Endothelial cell of umbilical vein (primary cell): Measurements from ENCODE around the gene HIP1R. TPM values are rescaled to one million over a fixed set of nuclear protein-coding genes. Genes with fewer than 3 reads are reported as not detected.
"Not testable (repeated sequence)": the region's sequence is repeated elsewhere in the genome, so short reads cannot be mapped to it uniquely, and the experiment has no call there.

ENCODE experiments used
- BruUV-seq: library from RNA; stranded (reverse); fragments of 400-500 nt; replicated peaks from 2 replicates; lab custom pipeline; 2021; lab: Mats Ljungman, UMichigan
- CTCF ChIA-PET: fragments of 300-600, 350-600 bp; sonication (Branson Sonifier 250); formaldehyde crosslinking; loops from one replicate; lab custom pipeline; 2021; ENCODE audit warnings: antibody characterized with exemption, inconsistent platforms; lab: Charles Lee
- POLR2A ChIA-PET: fragments of 300-600, 350-600 bp; sonication (Branson Sonifier 250); formaldehyde crosslinking; loops from one replicate; lab custom pipeline; 2021; ENCODE audit warnings: antibody characterized with exemption, inconsistent platforms; lab: Charles Lee
- DNase-seq: peaks from one replicate; pipeline ENCODE4 v3.0.0-alpha.2; 2011; ENCODE audit warnings: low read depth, low spot score
- FAIRE-seq: peaks from 2 replicates; lab custom pipeline; 2011; peaks lifted over from hg19 to GRCh38; lab: Jason Lieb, UNC
- H2AFZ ChIP-seq: 2 replicates; pipeline ENCODE4 v1.6.0; 2012; ENCODE audit warnings: low read depth, low read length, control low read depth, inconsistent platforms
- H3K27ac ChIP-seq: 2 replicates; pipeline ENCODE4 v1.5.1; 2011; ENCODE audit warnings: low read depth, mild to moderate bottlenecking, control low read depth, low read length, moderate library complexity; ENCODE audit not compliant: insufficient read depth
- H3K27me3 ChIP-seq, 2 experiments: 2 replicates each; pipeline versions ENCODE4 v1.6.0 to v1.6.1; 2011; ENCODE audit warnings: low read length in 2 of 2, mixed read lengths in 1 of 2; ENCODE audit not compliant: control insufficient read depth in 2 of 2, insufficient read depth in 2 of 2
- H3K36me3 ChIP-seq, 2 experiments: 2 replicates in 1 of 2; 3 replicates in 1 of 2; pipeline ENCODE4 v1.5.1; 2011; ENCODE audit warnings: low read length in 2 of 2, mild to moderate bottlenecking in 1 of 2, moderate library complexity in 1 of 2; ENCODE audit not compliant: control insufficient read depth in 2 of 2, insufficient read depth in 2 of 2; ENCODE audit errors: extremely low read depth in 1 of 2
- H3K4me1 ChIP-seq: 3 replicates; pipeline ENCODE4 v1.5.1; 2011; ENCODE audit warnings: mild to moderate bottlenecking, low read length; ENCODE audit not compliant: control insufficient read depth, insufficient read depth; ENCODE audit errors: extremely low read depth
- H3K4me2 ChIP-seq: 2 replicates; pipeline ENCODE4 v1.6.1; 2011; ENCODE audit warnings: low read length, control low read depth, mixed read lengths; ENCODE audit not compliant: insufficient read depth
- H3K4me3 ChIP-seq, 3 experiments: fragments of 200-600 bp in 1 of 3; sonication (generic), shearing (Covaris generic) in 1 of 3; replicated peaks in 1 of 3; 2 replicates each; pipeline ENCODE4 v1.5.1; 2011 to 2016; ENCODE audit warnings: control low read depth in 3 of 3, low read length in 3 of 3, mild to moderate bottlenecking in 2 of 3, inconsistent platforms in 1 of 3, low read depth in 1 of 3, moderate library complexity in 1 of 3; ENCODE audit not compliant: insufficient read depth in 1 of 3
- H3K79me2 ChIP-seq: 2 replicates; pipeline ENCODE4 v1.6.0; 2012; ENCODE audit warnings: low read length, inconsistent platforms; ENCODE audit not compliant: control insufficient read depth, insufficient read depth
- H3K9ac ChIP-seq: replicated peaks from 2 replicates; pipeline ENCODE3; 2011; ENCODE audit warnings: low read length, control low read depth; ENCODE audit not compliant: insufficient read depth; ENCODE audit errors: extremely low read depth
- H3K9me1 ChIP-seq: replicated peaks from 3 replicates; pipeline ENCODE4 v1.6.0; 2011; ENCODE audit warnings: mild to moderate bottlenecking, low read length; ENCODE audit not compliant: control insufficient read depth, insufficient read depth; ENCODE audit errors: extremely low read depth
- H3K9me3 ChIP-seq: replicated peaks from 2 replicates; pipeline ENCODE4 v1.5.1; 2012; ENCODE audit warnings: low read length, inconsistent platforms; ENCODE audit not compliant: control insufficient read depth, insufficient read depth
- H4K20me1 ChIP-seq: replicated peaks from 2 replicates; pipeline ENCODE3; 2011; ENCODE audit warnings: mild to moderate bottlenecking, low read length; ENCODE audit not compliant: control insufficient read depth, insufficient read depth; ENCODE audit errors: extremely low read depth
- EZH2 ChIP-seq: IDR thresholded peaks from 2 replicates; pipeline ENCODE4 v1.6.1; 2012; ENCODE audit warnings: borderline replicate concordance, low read depth, mild to moderate bottlenecking, moderate library complexity, low read length, inconsistent platforms; ENCODE audit not compliant: severe bottlenecking
- FOS ChIP-seq: IDR thresholded peaks from 2 replicates; pipeline ENCODE4 v1.6.1; 2011; ENCODE audit warnings: mild to moderate bottlenecking, low read length, moderate library complexity, borderline replicate concordance; ENCODE audit not compliant: insufficient read depth
- GATA2 ChIP-seq: IDR thresholded peaks from 2 replicates; pipeline ENCODE4 v1.7.0; 2011; ENCODE audit warnings: low read depth, mild to moderate bottlenecking, moderate library complexity, mixed read lengths, low read length; ENCODE audit not compliant: insufficient read length, insufficient read depth
- JUN ChIP-seq: IDR thresholded peaks from 2 replicates; pipeline ENCODE4 v1.6.1; 2011; ENCODE audit warnings: borderline replicate concordance, low read depth; ENCODE audit not compliant: insufficient read length, insufficient read depth
- MYC ChIP-seq: IDR thresholded peaks from one replicate; pipeline ENCODE4 v1.6.1; 2011; ENCODE audit warnings: mild to moderate bottlenecking, low read depth, low read length
- POLR2A ChIP-seq: IDR thresholded peaks from 2 replicates; pipeline ENCODE4 v1.6.1; 2012; ENCODE audit warnings: low read depth, mild to moderate bottlenecking, control low read depth, low read length
- POLR2AphosphoS5 ChIP-seq: IDR thresholded peaks from 2 replicates; pipeline ENCODE4 v1.6.1; 2012; ENCODE audit warnings: low read depth, mild to moderate bottlenecking, control low read depth, low read length, moderate library complexity; ENCODE audit not compliant: insufficient read depth
- dilution Hi-C: fragments of 300-500 bp; cut with MboI; formaldehyde crosslinking; loops from one replicate; pipeline ENCODE4 v1.15.0; 2019; ENCODE audit warnings: low sequenced_read_pairs; ENCODE audit not compliant: extremely low pct_ligation_motif_present
- intact Hi-C: fragments of 100-400 bp; cut with micrococcal nuclease; formaldehyde crosslinking; loops from one replicate; pipeline ENCODE4 v1.10.0; 2022
- polyA plus RNA-seq, 4 experiments: library from polyadenylated mRNA; depleted of rRNA in 3 of 4; stranded (reverse) in 3 of 4; unstranded in 1 of 4; fragments of >200 nt; gene quantifications; 2 replicates each; pipeline versions ENCODE4 v1.2.1 to v1.2.3, GENCODE V29; 2011 to 2012; ENCODE audit warnings: missing spikeins in 1 of 4
- total RNA-seq: library from RNA; stranded (reverse); gene quantifications from 2 replicates; pipeline ENCODE4 v1.2.3, GENCODE V29; 2021
- TF ChIP-seq, protein P1 (sequence below): IDR thresholded peaks from 2 replicates; pipeline ENCODE4 v1.6.1; 2011; ENCODE audit not compliant: insufficient read depth, insufficient read length
- TF ChIP-seq, protein P2 (sequence below), 2 donors: IDR thresholded peaks; 1 replicate in 1 of 2; 2 replicates in 1 of 2; pipeline ENCODE4 v1.5.1; 2011; ENCODE audit warnings: low read length in 2 of 2, mild to moderate bottlenecking in 2 of 2, moderate library complexity in 2 of 2, control low read depth in 1 of 2, inconsistent platforms in 1 of 2, low read depth in 1 of 2; ENCODE audit not compliant: insufficient read depth in 1 of 2; ENCODE audit errors: extremely low read depth in 1 of 2

The HIP1R gene
- total and polyA plus RNA-seq, 2 donors (not counting 3 experiments of a cell fraction or from before 2014, with no cell fraction given) = 111 to 122 TPM

DNA sequence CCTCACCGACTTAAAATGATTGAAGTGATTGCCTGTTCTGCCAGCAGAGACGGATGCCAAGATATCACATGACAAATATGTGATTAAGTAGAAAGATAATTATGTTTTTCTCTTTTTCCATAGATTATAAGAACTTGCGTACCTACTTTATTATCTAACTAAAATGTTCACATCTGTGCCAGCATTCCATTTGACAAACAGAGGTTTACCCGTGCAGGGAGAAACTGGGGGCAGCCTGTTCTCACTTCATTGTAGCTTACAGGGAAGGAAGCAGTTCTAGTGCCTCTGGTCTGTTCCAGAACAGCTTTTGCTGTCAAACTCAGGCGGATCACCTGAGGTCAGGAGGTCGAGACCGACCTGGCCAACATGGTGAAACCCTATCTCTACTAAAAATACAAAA lies 31.3 kb upstream of the HIP1R start:
- intact Hi-C loops (no loop called here), dilution Hi-C loops (no loop called here)
- no peaks in the 10 kb centered on the region for H3K4me1 ChIP-seq
- FAIRE-seq (no peak), DNase-seq (no peak)
- no peak for TF ChIP-seq POLR2A
- no peak for TF ChIP-seq JUN
- no peak for TF ChIP-seq MYC
- TF ChIP-seq FOS = no peak
- TF ChIP-seq GATA2 = no peak
- TF ChIP-seq EZH2 = no peak
- TF ChIP-seq, protein P1, sequence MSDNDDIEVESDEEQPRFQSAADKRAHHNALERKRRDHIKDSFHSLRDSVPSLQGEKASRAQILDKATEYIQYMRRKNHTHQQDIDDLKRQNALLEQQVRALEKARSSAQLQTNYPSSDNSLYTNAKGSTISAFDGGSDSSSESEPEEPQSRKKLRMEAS = no peak
- TF ChIP-seq, protein P2, sequence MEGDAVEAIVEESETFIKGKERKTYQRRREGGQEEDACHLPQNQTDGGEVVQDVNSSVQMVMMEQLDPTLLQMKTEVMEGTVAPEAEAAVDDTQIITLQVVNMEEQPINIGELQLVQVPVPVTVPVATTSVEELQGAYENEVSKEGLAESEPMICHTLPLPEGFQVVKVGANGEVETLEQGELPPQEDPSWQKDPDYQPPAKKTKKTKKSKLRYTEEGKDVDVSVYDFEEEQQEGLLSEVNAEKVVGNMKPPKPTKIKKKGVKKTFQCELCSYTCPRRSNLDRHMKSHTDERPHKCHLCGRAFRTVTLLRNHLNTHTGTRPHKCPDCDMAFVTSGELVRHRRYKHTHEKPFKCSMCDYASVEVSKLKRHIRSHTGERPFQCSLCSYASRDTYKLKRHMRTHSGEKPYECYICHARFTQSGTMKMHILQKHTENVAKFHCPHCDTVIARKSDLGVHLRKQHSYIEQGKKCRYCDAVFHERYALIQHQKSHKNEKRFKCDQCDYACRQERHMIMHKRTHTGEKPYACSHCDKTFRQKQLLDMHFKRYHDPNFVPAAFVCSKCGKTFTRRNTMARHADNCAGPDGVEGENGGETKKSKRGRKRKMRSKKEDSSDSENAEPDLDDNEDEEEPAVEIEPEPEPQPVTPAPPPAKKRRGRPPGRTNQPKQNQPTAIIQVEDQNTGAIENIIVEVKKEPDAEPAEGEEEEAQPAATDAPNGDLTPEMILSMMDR (IDR thresholded peaks at IDR 0.05; ENCODE audit: extremely low read depth in 1 of 2, insufficient read depth in 1 of 2, low read depth in 1 of 2, low read length in 2 of 2) = no peak
- TF ChIP-seq POLR2AphosphoS5 = no peak
- no peak overlapping the region for H2AFZ ChIP-seq
- no peak overlapping the region for H3K4me2 ChIP-seq
- POLR2A ChIA-PET = no interaction called here
- H3K9ac ChIP-seq = no peak overlapping the region
- H3K79me2 ChIP-seq = no peaks in the 10 kb centered on the region
- H3K9me1 ChIP-seq = no peaks in the 10 kb centered on the region
- H3K9me3 ChIP-seq = no peaks in the 10 kb centered on the region
- BruUV-seq = no TSS peak
- no peaks in the 10 kb centered on the region for H3K27me3 ChIP-seq
- no peaks in the 10 kb centered on the region for H3K36me3 ChIP-seq
- H3K4me3 ChIP-seq = no peak overlapping the region
- H3K27ac ChIP-seq = no peak overlapping the region
- H4K20me1 ChIP-seq = no peaks in the 10 kb centered on the region
- CTCF ChIA-PET = interaction anchor here (2.3 kb wide), 1 partner anchor 10 kb away, joined by 13 read pairs; no protein-coding TSS in a partner anchor

DNA sequence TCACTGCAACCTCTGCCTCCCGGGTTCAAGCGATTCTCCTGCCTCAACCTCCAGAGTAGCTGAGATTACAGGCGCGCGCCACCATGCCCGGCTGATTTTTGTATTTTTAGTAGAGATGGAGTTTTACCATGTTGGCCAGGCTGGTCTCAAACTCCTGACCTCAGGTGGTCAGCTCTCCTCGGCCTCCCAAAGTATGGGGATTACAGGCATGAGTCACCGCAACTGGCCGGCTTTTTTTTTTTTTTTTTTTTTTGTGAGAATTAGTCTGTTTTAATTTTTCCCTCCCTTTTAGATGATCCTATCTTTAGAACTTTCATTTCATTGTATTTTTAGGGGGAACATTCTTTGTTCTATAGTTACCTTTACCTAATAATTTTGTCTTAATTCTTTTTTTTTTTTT lies 30.3 kb upstream of the HIP1R start:
- CTCF ChIA-PET = interaction anchor here (1.1 to 3.0 kb wide), 2 partner anchors 11 to 25 kb away, joined by 3 to 13 read pairs; no protein-coding TSS in a partner anchor
- H3K9ac ChIP-seq, H3K4me2 ChIP-seq, H3K4me3 ChIP-seq, dilution Hi-C loops, DNase-seq, H3K27ac ChIP-seq, POLR2A ChIA-PET, H3K4me1 ChIP-seq, H2AFZ ChIP-seq, H3K9me1 ChIP-seq, H3K27me3 ChIP-seq, intact Hi-C loops, H3K9me3 ChIP-seq, BruUV-seq, H3K79me2 ChIP-seq, H4K20me1 ChIP-seq, FAIRE-seq, H3K36me3 ChIP-seq: not testable (repeated sequence)
